GM12878 (cell line): Measurements from ENCODE around the gene NCF2. TPM values are rescaled to one million over a fixed set of nuclear protein-coding genes. Genes with fewer than 3 reads are reported as not detected.

Experiments used
- ASH2L ChIP-seq: fragments of 300-600, 200-600 bp; sonication (generic); IDR thresholded peaks from 2 replicates; pipeline ENCODE4 v1.6.1; 2017; ENCODE audit warnings: low read depth, mild to moderate bottlenecking, borderline replicate concordance
- BACH1 ChIP-seq: fragments of 450-650 bp; IDR thresholded peaks from 2 replicates; pipeline ENCODE4 v1.6.1; 2017; ENCODE audit warnings: mild to moderate bottlenecking, borderline replicate concordance
- CEBPB ChIP-seq, 2 experiments: fragments of 150-350 bp in 1 of 2; IDR thresholded peaks; 2 replicates each; pipeline ENCODE4 v1.6.1; 2012 to 2014; ENCODE audit warnings: low read depth in 2 of 2, low read length in 2 of 2, borderline replicate concordance in 1 of 2, inconsistent platforms in 1 of 2
- CREM ChIP-seq: IDR thresholded peaks from 2 replicates; pipeline ENCODE4 v1.6.1; 2014; ENCODE audit warnings: antibody characterized with exemption, low read depth
- GATAD2B ChIP-seq: fragments of 450-650 bp; conservative IDR thresholded peaks from 2 replicates; pipeline ENCODE4 v1.6.1; 2017; ENCODE audit warnings: low read depth, mild to moderate bottlenecking, moderate library complexity
- JUNB ChIP-seq: IDR thresholded peaks from 2 replicates; pipeline ENCODE4 v1.6.1; 2016; ENCODE audit warnings: antibody characterized with exemption, mild to moderate bottlenecking
- MEF2A ChIP-seq: IDR thresholded peaks from 2 replicates; pipeline ENCODE4 v1.6.1; 2011; ENCODE audit warnings: low read depth, mild to moderate bottlenecking, low read length, moderate library complexity; ENCODE audit not compliant: insufficient read depth
- NFYB ChIP-seq: IDR thresholded peaks from 2 replicates; pipeline ENCODE4 v1.6.1; 2011; ENCODE audit warnings: low read depth, mild to moderate bottlenecking, low read length, improper control_type of control experiment, moderate library complexity; ENCODE audit not compliant: insufficient read depth
- NR2F1 ChIP-seq: fragments of 450-650 bp; conservative IDR thresholded peaks from 2 replicates; pipeline ENCODE4 v1.6.1; 2017; ENCODE audit warnings: mild to moderate bottlenecking
- NRF1 ChIP-seq: conservative IDR thresholded peaks from 2 replicates; pipeline ENCODE4 v1.6.1; 2011; ENCODE audit warnings: mild to moderate bottlenecking, low read depth, low read length, improper control_type of control experiment
- POLR2A ChIP-seq: IDR thresholded peaks from 2 replicates; pipeline ENCODE4 v1.6.1; 2011; ENCODE audit warnings: low read depth, mild to moderate bottlenecking, low read length
- POLR2AphosphoS2 ChIP-seq: IDR thresholded peaks from 2 replicates; pipeline ENCODE4 v1.6.1; 2011; ENCODE audit warnings: low read depth, mild to moderate bottlenecking, low read length, improper control_type of control experiment, moderate library complexity
- POU2F2 ChIP-seq: IDR thresholded peaks from 3 replicates; pipeline ENCODE4 v1.6.1; 2011; ENCODE audit warnings: low read depth, mild to moderate bottlenecking, low read length, borderline replicate concordance
- RELB ChIP-seq: fragments of 450-650 bp; IDR thresholded peaks from 2 replicates; pipeline ENCODE4 v1.6.1; 2017; ENCODE audit warnings: low read depth, mild to moderate bottlenecking, moderate library complexity
- RUNX3 ChIP-seq: IDR thresholded peaks from 2 replicates; pipeline ENCODE4 v1.6.1; 2012; ENCODE audit warnings: low read length, inconsistent platforms
- USF2 ChIP-seq: IDR thresholded peaks from 2 replicates; pipeline ENCODE4 v1.6.1; 2011; ENCODE audit warnings: low read depth, low read length, improper control_type of control experiment, borderline replicate concordance
- ZNF24 ChIP-seq: fragments of 450-650 bp; IDR thresholded peaks from 2 replicates; pipeline ENCODE4 v1.6.1; 2017; ENCODE audit warnings: antibody characterized with exemption, mild to moderate bottlenecking
- polyA plus RNA-seq, 11 experiments: library from polyadenylated mRNA; depleted of rRNA in 4 of 11; unstranded in 6 of 11; stranded (reverse) in 5 of 11; fragments of >200 nt; fragmentation: Nextera tagmentation in 4 of 11; fragmentation: Illumina TruSeq in 1 of 11; extraction: Ambion mirVana in 4 of 11; extraction: Trizol in 1 of 11; gene quantifications; 1 replicate in 1 of 11; 2 replicates in 10 of 11; pipeline versions ENCODE4 v1.2.1 to v1.2.3, GENCODE V29; 2011 to 2016; ENCODE audit warnings: inconsistent platforms in 2 of 11, missing spikeins in 2 of 11, low read depth in 1 of 11
- total RNA-seq, 4 experiments: library from RNA; depleted of rRNA in 3 of 4; stranded (reverse); fragments of >200 nt in 3 of 4; fragmentation: Illumina TruSeq in 1 of 4; extraction: Trizol in 1 of 4; gene quantifications; 2 replicates each; pipeline versions ENCODE4 v1.2.1 to v1.2.3, GENCODE V29; 2013 to 2021
- TF ChIP-seq, protein P1 (sequence below): IDR thresholded peaks from 2 replicates; pipeline ENCODE4 v1.6.1; 2011; ENCODE audit warnings: borderline replicate concordance, low read depth, mild to moderate bottlenecking, moderate library complexity, mixed read lengths, low read length; ENCODE audit not compliant: insufficient read depth; ENCODE audit errors: extremely low read length

NCF2 gene
- total and polyA plus RNA-seq, 10 of the 15 experiments (the other 5 are each of a cell fraction or from before 2014, with no cell fraction given) = 31.4 to 256 (median 77.1) TPM

GRCh38 chr1:183590244-183591191, at the start of gene NCF2 (continued):
- peak; percentile 96 for TF ChIP-seq RELB
- peak; percentile 68 for TF ChIP-seq NR2F1
- TF ChIP-seq GATAD2B = peak; percentile 74; the same call in 1 of the 2 replicates
- TF ChIP-seq, protein P1, sequence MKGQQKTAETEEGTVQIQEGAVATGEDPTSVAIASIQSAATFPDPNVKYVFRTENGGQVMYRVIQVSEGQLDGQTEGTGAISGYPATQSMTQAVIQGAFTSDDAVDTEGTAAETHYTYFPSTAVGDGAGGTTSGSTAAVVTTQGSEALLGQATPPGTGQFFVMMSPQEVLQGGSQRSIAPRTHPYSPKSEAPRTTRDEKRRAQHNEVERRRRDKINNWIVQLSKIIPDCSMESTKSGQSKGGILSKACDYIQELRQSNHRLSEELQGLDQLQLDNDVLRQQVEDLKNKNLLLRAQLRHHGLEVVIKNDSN = no peak
- peak; percentile 64 for TF ChIP-seq POLR2A
- no peak; the same call in 1 of the 2 replicates for TF ChIP-seq POLR2AphosphoS2
- TF ChIP-seq ZNF24 = 0 out of 2 replicates have a peak, but pooled peaks have one; percentile 3
- peak; percentile 77; the same call in 1 of the 2 replicates for TF ChIP-seq BACH1
- TF ChIP-seq MEF2A = peak; percentile 83
- peak; percentile 86 for TF ChIP-seq CREM
- peak; percentile 61; the same call in 1 of the 2 replicates for TF ChIP-seq ASH2L
- peak; percentile 90 for TF ChIP-seq RUNX3
- peak; percentile 97 for TF ChIP-seq JUNB
- TF ChIP-seq NRF1 = no peak
- peak; percentile 83 for TF ChIP-seq POU2F2
- no peak; the same call in 1 of the 2 replicates for TF ChIP-seq USF2
- peak in 1 of 2 experiments; percentile 84; a peak in 1 of 4 replicates for TF ChIP-seq CEBPB (IDR thresholded peaks at IDR 0.05; ENCODE audit: borderline replicate concordance in 1 of 2, low read depth in 2 of 2, low read length in 2 of 2)
- peak; percentile 30; the same call in 1 of the 2 replicates for TF ChIP-seq NFYB
